DND-41 (cell line): ENCODE measurements around the gene ALDH8A1.

ENCODE experiments used
- ATAC-seq: fragments of 200-7000 bp; cut with Tn5 transposase; 3 replicates; pipeline ENCODE4 v1.9.1; 2021; ENCODE audit warnings: low read depth; ENCODE audit not compliant: insufficient read depth
- DNase-seq: peaks from one replicate; pipeline ENCODE4 v3.0.0-alpha.2; 2020
- H2AFZ ChIP-seq: 2 replicates; pipeline ENCODE4 v1.6.0; 2012; ENCODE audit warnings: low read depth, low read length
- H3K27ac ChIP-seq: 2 replicates; pipeline ENCODE4 v1.5.1; 2012; ENCODE audit warnings: low read length, inconsistent platforms
- H3K27me3 ChIP-seq: fragments of 200-600 bp; sonication (generic); 2 replicates; pipeline ENCODE4 v1.6.0; 2012; ENCODE audit warnings: low read length, mild to moderate bottlenecking, inconsistent platforms; ENCODE audit not compliant: insufficient read depth, poor library complexity
- H3K36me3 ChIP-seq: 2 replicates; pipeline ENCODE4 v1.5.1; 2012; ENCODE audit warnings: low read length, inconsistent platforms; ENCODE audit not compliant: insufficient read depth
- H3K4me1 ChIP-seq: 2 replicates; pipeline ENCODE4 v1.5.1; 2012; ENCODE audit warnings: mild to moderate bottlenecking, low read length; ENCODE audit not compliant: insufficient read depth
- H3K4me2 ChIP-seq: 2 replicates; pipeline ENCODE4 v1.6.0; 2012; ENCODE audit warnings: mild to moderate bottlenecking, moderate library complexity, low read length, inconsistent platforms; ENCODE audit not compliant: insufficient read depth
- H3K4me3 ChIP-seq, 2 experiments: fragments of 200-600 bp in 1 of 2; shearing (Covaris generic) in 1 of 2; 2 replicates each; pipeline ENCODE4 v1.5.1; 2012 to 2016; ENCODE audit warnings: inconsistent platforms in 2 of 2, low read length in 2 of 2, mild to moderate bottlenecking in 2 of 2, low read depth in 1 of 2, moderate library complexity in 1 of 2
- H3K79me2 ChIP-seq: 2 replicates; pipeline ENCODE4 v1.6.0; 2012; ENCODE audit warnings: low read length, inconsistent platforms; ENCODE audit not compliant: insufficient read depth
- H3K9ac ChIP-seq: 2 replicates; pipeline ENCODE4 v1.6.0; 2012; ENCODE audit warnings: low read depth, mild to moderate bottlenecking, inconsistent platforms, low read length, moderate library complexity
- H3K9me3 ChIP-seq: 2 replicates; pipeline ENCODE4 v1.5.1; 2012; ENCODE audit warnings: low read length, moderate library complexity, mild to moderate bottlenecking, inconsistent platforms; ENCODE audit not compliant: insufficient read depth, severe bottlenecking
- H4K20me1 ChIP-seq: 2 replicates; pipeline ENCODE4 v1.6.0; 2012; ENCODE audit warnings: low read length; ENCODE audit not compliant: insufficient read depth
- EZH2 ChIP-seq: IDR thresholded peaks from 3 replicates; pipeline ENCODE4 v1.6.1; 2012; ENCODE audit warnings: borderline replicate concordance, low read depth, mild to moderate bottlenecking, moderate library complexity, low read length, inconsistent platforms; ENCODE audit not compliant: severe bottlenecking
- TF ChIP-seq, protein P1 (sequence below): IDR thresholded peaks from 2 replicates; pipeline ENCODE4 v1.5.1; 2012; ENCODE audit warnings: borderline replicate concordance, low read length, moderate library complexity, mild to moderate bottlenecking; ENCODE audit not compliant: poor library complexity, severe bottlenecking; ENCODE audit errors: extremely low read depth

ALDH8A1 gene

DNA sequence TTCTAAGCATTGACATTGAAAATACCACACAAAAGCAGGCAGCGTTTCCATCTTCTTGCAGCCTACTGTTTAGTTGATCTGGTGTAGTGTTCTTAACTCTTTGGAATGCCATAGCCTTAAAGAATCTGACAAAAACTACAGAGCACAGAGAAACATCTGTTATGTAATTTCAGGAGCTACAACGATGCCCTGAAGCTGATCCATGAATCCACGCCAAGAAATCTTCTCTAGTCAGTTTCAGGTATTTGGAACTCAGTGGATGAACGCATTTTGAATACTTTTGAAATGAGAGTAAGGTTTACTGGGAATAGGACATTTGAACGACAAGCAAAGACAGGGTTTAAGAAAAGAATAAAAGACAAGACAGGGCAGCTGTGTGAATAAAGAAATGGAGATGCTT is 17.8 kb downstream of the ALDH8A1 start:
- Histone ChIP-seq H3K4me2 (no peak overlapping the region), H3K36me3 (no peaks in the 10 kb centered on the region), H2AFZ (no peak overlapping the region), H3K9ac (no peak overlapping the region), H3K27me3 (no peaks in the 10 kb centered on the region), H3K27ac (no peak overlapping the region), H3K9me3 (no peaks in the 10 kb centered on the region), H4K20me1 (no peaks in the 10 kb centered on the region), H3K79me2 (no peaks in the 10 kb centered on the region), H3K4me3 (no peak overlapping the region), H3K4me1 (no peaks in the 10 kb centered on the region)
- no peak for TF ChIP-seq EZH2
- TF ChIP-seq, protein P1, sequence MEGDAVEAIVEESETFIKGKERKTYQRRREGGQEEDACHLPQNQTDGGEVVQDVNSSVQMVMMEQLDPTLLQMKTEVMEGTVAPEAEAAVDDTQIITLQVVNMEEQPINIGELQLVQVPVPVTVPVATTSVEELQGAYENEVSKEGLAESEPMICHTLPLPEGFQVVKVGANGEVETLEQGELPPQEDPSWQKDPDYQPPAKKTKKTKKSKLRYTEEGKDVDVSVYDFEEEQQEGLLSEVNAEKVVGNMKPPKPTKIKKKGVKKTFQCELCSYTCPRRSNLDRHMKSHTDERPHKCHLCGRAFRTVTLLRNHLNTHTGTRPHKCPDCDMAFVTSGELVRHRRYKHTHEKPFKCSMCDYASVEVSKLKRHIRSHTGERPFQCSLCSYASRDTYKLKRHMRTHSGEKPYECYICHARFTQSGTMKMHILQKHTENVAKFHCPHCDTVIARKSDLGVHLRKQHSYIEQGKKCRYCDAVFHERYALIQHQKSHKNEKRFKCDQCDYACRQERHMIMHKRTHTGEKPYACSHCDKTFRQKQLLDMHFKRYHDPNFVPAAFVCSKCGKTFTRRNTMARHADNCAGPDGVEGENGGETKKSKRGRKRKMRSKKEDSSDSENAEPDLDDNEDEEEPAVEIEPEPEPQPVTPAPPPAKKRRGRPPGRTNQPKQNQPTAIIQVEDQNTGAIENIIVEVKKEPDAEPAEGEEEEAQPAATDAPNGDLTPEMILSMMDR = no peak
- DNase-seq = no peak
- no peak for ATAC-seq

DNA sequence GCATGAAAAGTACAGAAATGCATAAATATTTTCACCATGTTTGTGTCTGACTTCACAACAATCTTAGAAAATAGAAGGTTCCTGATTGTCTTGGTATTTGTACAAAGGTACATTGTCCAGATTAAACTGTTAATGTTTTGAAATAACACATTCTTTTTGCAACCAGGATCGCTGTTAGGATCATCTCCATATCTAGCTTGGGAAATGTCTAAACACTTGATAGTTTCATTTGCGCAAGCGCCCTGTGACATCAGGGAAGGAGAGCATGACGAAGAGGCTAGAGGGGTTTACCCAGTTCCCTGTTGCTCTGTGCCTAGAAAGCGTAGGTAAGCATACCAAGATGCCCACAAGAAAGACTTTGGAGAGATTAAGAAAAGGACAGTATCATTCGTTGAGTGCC is 19.4 kb downstream of the ALDH8A1 start:
- H2AFZ ChIP-seq = no peak overlapping the region
- no peak overlapping the region for H3K4me2 ChIP-seq
- H3K27me3 ChIP-seq = no peaks in the 10 kb centered on the region
- ATAC-seq = no peak
- no peak overlapping the region for H3K4me3 ChIP-seq
- no peaks in the 10 kb centered on the region for H3K79me2 ChIP-seq
- no peaks in the 10 kb centered on the region for H4K20me1 ChIP-seq
- H3K27ac ChIP-seq = no peak overlapping the region
- no peaks in the 10 kb centered on the region for H3K4me1 ChIP-seq
- DNase-seq = no peak
- no peaks in the 10 kb centered on the region for H3K9me3 ChIP-seq
- H3K9ac ChIP-seq = no peak overlapping the region
- no peaks in the 10 kb centered on the region for H3K36me3 ChIP-seq
- TF ChIP-seq EZH2 = no peak
- TF ChIP-seq, protein P1 = no peak

DNA sequence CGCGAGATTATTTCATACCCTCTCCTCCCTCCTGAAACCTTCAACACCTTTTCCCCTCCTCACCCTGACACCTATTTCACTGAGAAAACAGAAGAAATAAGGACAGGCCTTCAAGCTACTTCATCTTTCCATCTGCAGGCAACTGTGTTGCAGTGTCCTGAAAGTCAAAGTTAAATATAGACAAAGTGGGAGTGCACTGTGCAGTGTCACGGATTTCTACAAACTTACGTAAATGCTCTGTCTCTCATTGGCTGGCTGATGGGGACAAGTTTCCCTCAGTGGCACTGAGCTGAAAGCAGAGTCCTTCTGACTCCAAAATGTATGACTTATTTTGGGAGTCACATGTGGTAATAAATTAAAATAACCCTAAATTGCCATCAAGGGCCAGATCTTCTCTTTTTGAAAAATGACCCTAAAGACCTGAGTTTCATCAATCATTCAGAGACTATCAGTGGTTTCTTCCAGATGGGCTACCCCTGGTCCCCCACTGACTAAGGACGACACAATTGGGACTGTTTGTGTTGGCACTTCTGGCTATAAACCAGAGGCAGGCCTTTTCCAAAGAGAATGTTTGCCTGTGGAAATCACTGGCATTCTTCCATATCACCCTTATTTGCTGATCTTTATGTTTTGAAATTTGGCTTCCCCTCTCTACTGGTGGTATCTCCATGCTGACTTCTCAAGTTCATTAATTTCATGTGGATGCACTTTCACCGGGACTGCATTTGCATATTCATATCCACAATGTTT is 21.6 kb downstream of the ALDH8A1 start:
- DNase-seq (no peak), ATAC-seq (no peak)
- Histone ChIP-seq H3K4me2 (no peak overlapping the region), H2AFZ (no peak overlapping the region), H3K4me3 (no peak overlapping the region), H3K27ac (no peak overlapping the region), H4K20me1 (no peaks in the 10 kb centered on the region), H3K79me2 (no peaks in the 10 kb centered on the region), H3K9ac (no peak overlapping the region), H3K4me1 (no peaks in the 10 kb centered on the region), H3K27me3 (no peaks in the 10 kb centered on the region), H3K36me3 (no peaks in the 10 kb centered on the region), H3K9me3 (no peaks in the 10 kb centered on the region)
- no peak for TF ChIP-seq EZH2

DNA sequence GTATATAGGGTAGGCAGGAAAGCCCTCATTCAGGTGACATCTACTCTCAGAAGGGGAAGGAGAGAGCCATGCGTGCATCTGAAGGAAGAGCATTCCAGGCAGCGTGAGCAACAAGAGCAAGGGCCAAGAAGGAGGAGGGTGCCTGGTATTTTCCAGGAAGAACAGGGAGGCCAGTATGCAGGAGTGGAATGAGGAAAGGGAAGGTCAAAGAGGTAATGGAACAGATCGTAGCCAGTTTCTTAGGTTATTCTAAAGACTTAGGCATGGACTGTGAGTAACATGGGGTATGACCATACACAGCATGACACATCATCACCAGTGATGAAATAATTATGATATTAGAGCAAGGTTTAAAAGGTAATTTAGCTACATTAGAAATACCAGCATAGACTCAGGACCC is 24.1 kb downstream of the ALDH8A1 start:
- Histone ChIP-seq H3K9me3 (no peaks in the 10 kb centered on the region), H3K27me3 (no peaks in the 10 kb centered on the region), H3K4me2 (no peak overlapping the region), H3K9ac (no peak overlapping the region), H4K20me1 (no peaks in the 10 kb centered on the region), H3K4me1 (no peaks in the 10 kb centered on the region), H3K36me3 (no peaks in the 10 kb centered on the region), H2AFZ (no peak overlapping the region), H3K79me2 (no peaks in the 10 kb centered on the region), H3K4me3 (no peak overlapping the region), H3K27ac (no peak overlapping the region)
- TF ChIP-seq, protein P1 = no peak
- TF ChIP-seq EZH2 = no peak
- DNase-seq = no peak
- no peak for ATAC-seq
